HFF-Myc (cell line): ENCODE data around the gene TREX2.

Source experiments
- DNase-seq: peaks from one replicate; pipeline ENCODE4 v3.0.0-alpha.2; 2011; ENCODE audit warnings: low read depth; ENCODE audit errors: extremely low read depth
- H3K4me3 ChIP-seq: replicated peaks from 2 replicates; pipeline ENCODE4 v1.5.1; 2011; ENCODE audit warnings: low read depth, mild to moderate bottlenecking, control low read depth, low read length
- TF ChIP-seq, protein P1 (sequence below): IDR thresholded peaks from 2 replicates; pipeline ENCODE4 v1.5.1; 2012; ENCODE audit warnings: mild to moderate bottlenecking, low read depth, low read length, control low read depth; ENCODE audit errors: missing control alignments

The TREX2 gene

DNA sequence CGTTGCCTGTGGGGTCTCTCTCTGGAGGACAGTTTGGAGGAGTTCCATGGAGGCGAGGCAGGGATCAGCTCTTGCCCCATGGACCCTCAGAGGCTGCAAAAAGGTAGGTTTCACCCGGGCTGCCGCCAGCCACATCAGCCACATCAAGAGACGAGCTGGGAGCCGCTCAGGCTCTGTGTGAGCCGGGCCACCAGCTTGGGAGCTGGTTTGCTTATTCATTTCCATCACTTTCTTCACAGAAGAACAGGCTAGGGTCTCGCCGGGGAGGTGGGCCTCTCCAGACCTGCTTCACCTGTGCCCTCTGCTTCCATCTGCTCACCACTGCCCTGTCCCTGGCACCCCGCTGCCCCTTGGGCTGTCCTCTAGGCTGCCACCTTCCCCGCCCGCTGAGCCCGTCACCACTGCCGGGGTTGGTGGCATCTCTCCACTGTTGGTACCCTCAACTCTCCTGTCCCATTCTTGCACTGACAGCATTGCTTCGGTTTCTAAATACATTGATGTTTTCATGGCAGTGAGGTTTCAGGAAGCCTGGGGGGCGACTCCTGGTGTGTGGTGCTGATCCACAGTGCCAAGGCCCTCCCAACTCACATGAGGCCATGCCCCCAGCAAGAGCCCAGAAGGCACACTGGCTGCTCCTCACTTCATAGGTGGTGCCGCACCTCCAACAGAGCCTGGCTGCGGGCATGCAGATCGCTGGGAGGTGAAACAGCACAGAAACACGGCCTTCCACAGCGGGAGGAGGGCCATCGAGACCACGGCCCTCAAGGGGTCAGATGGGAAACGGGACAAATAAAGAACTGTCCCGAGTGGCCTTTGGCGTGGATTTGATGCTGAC, 4.5 kb upstream of the TREX2 start:
- TF ChIP-seq, protein P1, sequence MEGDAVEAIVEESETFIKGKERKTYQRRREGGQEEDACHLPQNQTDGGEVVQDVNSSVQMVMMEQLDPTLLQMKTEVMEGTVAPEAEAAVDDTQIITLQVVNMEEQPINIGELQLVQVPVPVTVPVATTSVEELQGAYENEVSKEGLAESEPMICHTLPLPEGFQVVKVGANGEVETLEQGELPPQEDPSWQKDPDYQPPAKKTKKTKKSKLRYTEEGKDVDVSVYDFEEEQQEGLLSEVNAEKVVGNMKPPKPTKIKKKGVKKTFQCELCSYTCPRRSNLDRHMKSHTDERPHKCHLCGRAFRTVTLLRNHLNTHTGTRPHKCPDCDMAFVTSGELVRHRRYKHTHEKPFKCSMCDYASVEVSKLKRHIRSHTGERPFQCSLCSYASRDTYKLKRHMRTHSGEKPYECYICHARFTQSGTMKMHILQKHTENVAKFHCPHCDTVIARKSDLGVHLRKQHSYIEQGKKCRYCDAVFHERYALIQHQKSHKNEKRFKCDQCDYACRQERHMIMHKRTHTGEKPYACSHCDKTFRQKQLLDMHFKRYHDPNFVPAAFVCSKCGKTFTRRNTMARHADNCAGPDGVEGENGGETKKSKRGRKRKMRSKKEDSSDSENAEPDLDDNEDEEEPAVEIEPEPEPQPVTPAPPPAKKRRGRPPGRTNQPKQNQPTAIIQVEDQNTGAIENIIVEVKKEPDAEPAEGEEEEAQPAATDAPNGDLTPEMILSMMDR = no peak
- no peak overlapping the region for H3K4me3 ChIP-seq
- DNase-seq = no peak

DNA sequence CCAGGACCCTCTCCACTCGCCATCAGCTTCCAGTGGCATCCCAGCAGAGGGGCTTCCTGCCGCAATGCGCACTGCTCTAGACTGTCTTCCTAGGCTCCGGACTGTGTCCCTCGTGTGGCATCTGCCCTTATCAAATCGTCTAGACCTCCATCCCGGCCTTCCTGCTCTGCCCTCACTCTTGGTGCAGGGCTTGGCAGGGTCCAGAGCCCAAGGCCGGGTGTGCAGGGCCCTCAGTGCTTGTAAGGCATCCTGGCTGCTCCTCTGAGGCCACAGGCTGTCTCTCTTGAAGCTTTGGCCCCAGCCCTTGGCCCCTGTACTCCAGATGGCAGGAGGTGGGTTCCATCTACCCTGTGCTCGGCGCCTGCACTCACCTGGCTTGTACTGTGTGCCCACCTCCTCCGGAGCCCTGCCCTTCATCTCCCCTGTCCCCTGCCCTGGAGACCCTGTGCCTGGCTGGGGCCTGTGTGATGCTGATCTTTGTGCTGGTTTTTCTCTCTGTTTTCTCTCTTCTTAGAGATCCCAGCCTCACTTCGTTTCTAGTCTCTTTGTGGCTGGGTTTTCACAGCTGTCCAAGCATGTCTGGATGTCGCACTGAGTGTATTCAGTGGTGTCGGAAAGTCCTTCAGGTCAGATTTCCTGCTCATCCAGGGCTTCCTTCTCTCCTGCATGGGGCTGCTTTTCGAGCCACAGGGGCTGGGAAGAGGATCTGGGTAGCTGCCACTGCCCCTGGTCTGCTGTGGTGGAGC, 3.7 kb upstream of the TREX2 start:
- TF ChIP-seq, protein P1 = no peak
- no peak for DNase-seq
- no peak overlapping the region for H3K4me3 ChIP-seq

- DNase-seq = no peak
- H3K4me3 ChIP-seq = no peak overlapping the region
- TF ChIP-seq, protein P1 = no peak
Measured at GRCh38 chrX:153448556-153449367, 2.9 kb upstream of the TREX2 start.

DNA sequence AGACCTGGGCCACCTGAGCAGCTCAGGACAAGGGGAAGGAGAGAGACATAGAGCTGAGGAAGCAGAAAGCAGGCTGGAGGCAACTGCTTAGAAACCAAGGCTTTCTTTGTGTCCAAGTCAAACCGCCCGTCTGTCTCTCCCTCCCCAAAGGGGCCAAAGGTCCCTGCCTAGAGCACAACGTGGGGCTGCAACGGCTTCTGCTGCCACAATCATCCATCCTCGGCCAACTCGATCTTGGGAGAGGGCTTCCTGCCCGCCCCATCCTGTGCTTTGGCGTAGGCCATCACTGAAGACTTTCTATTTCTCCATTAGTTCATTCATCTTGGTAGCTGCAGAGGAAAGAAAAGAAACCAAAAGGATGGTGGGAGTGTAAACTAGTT, 1.7 kb upstream of the TREX2 start:
- TF ChIP-seq, protein P1 = no peak
- no peak overlapping the region for H3K4me3 ChIP-seq
- DNase-seq = no peak

DNA sequence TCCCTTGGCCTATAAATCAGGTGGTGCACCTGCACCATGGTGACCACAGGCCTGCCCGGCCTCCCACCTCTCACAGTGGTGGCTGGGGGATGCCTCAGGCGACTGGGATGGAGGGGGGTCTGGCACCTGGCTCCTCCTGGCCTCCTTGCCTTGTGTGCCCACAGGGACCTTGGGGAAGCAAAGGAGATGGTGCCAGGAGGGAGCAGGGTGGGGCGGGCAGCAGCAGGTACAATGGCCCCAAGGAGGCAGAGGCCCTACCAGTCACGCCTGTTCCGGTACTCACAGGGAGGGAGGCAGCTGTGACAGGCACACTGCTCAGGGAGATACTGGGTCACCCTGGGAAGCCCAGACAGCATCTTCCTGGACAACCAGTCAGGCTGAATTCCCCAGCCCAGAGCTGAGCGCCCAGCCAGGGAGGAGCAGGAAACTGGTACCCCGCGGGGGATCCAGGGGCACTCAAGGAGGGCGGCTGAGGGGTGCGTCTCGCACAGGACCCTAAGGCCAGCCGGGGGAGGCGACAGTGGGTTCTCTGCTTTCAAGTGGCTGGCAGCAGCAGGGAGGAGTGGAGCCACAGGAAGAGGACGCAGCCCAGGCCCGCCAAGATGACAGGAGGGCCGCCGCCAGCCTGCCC, 1.2 kb upstream of the TREX2 start:
- no peak overlapping the region for H3K4me3 ChIP-seq
- TF ChIP-seq, protein P1 = no peak
- DNase-seq = no peak

GRCh38 chrX:153446636-153446936, 730 bp upstream of the TREX2 start:
- DNase-seq = no peak
- H3K4me3 ChIP-seq = no peak overlapping the region
- TF ChIP-seq, protein P1 = no peak
